Measurements from ENCODE around the gene STK11.

Gene STK11

GRCh38 chr19:1250437-1251260 lies 45.1 kb downstream of the STK11 start:
- ChIA-PET POLR2A (ENCODE audit: low non-redundant PET) (interaction anchor here (0.6 to 1.2 kb wide), 2 partner anchors 18 kb away, joined by 3 to 4 read pairs; partner anchors contain the start of gene CIRBP), CTCF (no interaction called here)
- TF ChIP-seq, protein P1, sequence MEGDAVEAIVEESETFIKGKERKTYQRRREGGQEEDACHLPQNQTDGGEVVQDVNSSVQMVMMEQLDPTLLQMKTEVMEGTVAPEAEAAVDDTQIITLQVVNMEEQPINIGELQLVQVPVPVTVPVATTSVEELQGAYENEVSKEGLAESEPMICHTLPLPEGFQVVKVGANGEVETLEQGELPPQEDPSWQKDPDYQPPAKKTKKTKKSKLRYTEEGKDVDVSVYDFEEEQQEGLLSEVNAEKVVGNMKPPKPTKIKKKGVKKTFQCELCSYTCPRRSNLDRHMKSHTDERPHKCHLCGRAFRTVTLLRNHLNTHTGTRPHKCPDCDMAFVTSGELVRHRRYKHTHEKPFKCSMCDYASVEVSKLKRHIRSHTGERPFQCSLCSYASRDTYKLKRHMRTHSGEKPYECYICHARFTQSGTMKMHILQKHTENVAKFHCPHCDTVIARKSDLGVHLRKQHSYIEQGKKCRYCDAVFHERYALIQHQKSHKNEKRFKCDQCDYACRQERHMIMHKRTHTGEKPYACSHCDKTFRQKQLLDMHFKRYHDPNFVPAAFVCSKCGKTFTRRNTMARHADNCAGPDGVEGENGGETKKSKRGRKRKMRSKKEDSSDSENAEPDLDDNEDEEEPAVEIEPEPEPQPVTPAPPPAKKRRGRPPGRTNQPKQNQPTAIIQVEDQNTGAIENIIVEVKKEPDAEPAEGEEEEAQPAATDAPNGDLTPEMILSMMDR (conservative IDR thresholded peaks at IDR 0.05; ENCODE audit: low read depth), result no peak
- peak overlapping the region; percentile 100 for H3K27ac ChIP-seq
- DNase-seq (ENCODE audit: low spot score), result no peak

DNA sequence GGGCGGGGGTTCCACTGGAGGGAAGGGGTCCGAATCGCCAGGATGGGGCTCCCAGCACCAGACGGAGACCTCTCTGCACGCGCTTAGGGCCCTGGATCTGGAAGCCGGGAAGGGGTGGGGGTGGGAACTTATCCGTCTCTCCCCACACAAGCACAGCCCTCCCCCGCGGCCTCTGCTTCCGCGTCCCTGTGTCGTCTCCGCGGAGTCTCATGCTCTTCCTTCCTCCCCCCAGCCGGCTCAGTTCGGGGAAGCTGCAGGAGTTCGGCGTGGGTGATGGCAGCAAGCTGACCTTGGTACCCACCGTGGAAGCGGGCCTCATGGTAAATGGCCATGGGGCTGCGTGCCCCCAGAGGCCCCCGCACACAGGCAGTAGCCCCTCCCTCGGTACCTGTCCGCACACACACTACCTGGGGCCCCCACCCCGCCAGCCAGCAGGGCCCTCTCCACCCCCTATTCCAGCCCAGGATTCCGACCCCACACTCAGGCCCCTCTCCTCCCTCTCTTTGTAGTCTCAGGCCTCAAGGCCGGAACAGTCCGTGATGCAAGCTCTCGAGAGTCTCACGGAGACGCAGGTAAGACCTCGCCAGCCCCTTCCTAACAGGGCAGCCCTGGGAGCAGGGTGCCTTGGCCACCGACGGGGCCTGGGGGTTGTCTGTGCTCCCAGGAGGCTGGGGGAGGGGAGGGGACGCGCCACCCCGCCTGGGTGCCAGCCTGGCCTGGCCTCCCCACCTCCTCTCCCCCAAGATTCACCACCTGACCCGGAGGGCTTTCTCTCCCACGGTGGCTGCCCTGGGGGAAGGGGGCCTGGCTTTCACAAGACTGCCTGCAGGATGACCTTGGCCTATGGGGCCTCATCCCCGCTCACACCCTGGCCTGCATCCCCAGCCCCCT lies 46.0 kb downstream of the STK11 start:
- peak overlapping the region; percentile 100 for H3K27ac ChIP-seq
- CTCF ChIA-PET, result no interaction called here
- DNase-seq (ENCODE audit: low spot score), result no peak
- POLR2A ChIA-PET (ENCODE audit: low non-redundant PET), result interaction anchor here (1.2 kb wide), 1 partner anchor 18 kb away, joined by 4 read pairs; the partner anchor contains the start of gene CIRBP
- TF ChIP-seq, protein P1 (conservative IDR thresholded peaks at IDR 0.05; ENCODE audit: low read depth), result no peak

DNA sequence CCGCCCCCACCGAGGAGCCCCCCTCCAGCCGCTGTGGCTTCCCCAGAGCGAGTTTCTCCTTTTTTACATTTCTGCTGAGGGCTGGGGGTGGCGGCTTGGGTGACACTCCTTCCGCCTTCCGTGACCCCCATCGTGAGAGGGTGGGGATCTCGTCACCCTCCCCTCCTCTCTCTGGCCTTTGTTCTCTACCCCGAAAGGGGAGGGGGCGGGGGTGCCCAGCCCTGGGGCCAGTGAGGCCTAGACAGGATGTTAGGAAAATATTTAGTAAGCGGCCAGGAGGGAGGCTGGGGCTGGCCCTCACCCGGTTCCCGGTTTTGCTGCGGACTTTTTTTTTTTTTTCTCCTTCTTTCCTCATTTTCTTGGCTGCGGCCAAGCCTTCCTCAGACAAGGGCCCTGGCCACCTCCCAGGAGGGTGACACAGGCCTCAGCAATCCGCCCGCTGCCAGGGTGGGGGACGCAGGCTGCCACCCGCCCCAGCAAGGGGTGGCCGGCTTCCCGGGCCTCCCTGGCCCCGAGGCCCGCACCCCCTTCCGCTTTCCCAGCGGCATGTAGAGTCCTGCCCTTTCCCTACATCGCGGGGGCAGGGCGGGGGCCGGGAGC lies 46.7 kb downstream of the STK11 start:
- TF ChIP-seq, protein P1 (conservative IDR thresholded peaks at IDR 0.05; ENCODE audit: low read depth), result no peak
- POLR2A ChIA-PET (ENCODE audit: low non-redundant PET), result interaction anchor here (0.6 to 1.4 kb wide), 6 partner anchors 10 to 497 kb away, joined by 3 to 14 read pairs (median 8); partner anchors contain the start of gene CIRBP
- CTCF ChIA-PET, result interaction anchor here (0.8 to 1.9 kb wide), 2 partner anchors 8 to 15 kb away, joined by 6 to 9 read pairs; no protein-coding TSS in a partner anchor
- peak overlapping the region; percentile 100 for H3K27ac ChIP-seq
- DNase-seq (ENCODE audit: low spot score), result peak; percentile 54

GRCh38 chr19:1252821-1253513 lies 47.4 kb downstream of the STK11 start:
- DNase-seq (ENCODE audit: low spot score), result peak; percentile 85
- TF ChIP-seq, protein P1 (conservative IDR thresholded peaks at IDR 0.05; ENCODE audit: low read depth), result no peak
- H3K27ac ChIP-seq, result peak overlapping the region; percentile 100
- ChIA-PET POLR2A (ENCODE audit: low non-redundant PET) (interaction anchor here (0.5 to 1.4 kb wide), 7 partner anchors 9 to 497 kb away, joined by 3 to 14 read pairs (median 7); partner anchors contain the start of gene CIRBP), CTCF (interaction anchor here (0.8 to 1.9 kb wide), 2 partner anchors 9 to 14 kb away, joined by 6 to 9 read pairs; no protein-coding TSS in a partner anchor)

DNA sequence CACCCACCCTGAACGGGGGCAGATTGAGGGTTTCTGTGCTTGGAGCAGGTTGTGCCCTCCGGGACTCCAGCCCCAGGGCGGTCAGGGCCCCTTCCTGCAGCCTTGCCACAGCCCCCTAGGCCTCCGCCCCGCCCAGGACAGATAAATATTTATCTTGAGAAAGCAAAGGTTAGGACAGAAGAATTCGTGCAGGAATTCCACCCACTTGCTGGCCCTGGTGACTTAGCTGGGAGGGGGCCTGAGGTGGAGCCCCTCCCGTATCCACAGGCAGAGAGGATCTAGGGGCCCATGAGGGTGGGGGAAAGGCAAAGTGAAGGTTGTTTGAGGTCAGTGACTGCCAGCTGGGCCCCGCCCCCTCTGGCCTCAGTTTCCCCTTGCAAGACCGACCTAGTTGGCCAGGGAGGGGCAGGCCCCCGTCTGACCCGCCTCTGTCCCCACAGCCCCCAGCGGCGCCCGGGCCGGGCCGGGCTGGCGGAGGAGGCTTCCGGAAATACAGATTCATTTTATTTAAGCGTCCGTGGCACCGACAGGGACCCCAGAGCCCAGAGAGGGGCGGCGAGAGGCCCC lies 48.0 kb downstream of the STK11 start:
- ChIA-PET CTCF (interaction anchor here (0.8 to 2.6 kb wide), 3 partner anchors 9 to 13 kb away, joined by 6 to 9 read pairs (median 9); no protein-coding TSS in a partner anchor), POLR2A (ENCODE audit: low non-redundant PET) (interaction anchor here (0.5 to 1.4 kb wide), 7 partner anchors 8 to 20 kb away, joined by 3 to 14 read pairs (median 7); partner anchors contain the start of gene CIRBP)
- TF ChIP-seq, protein P1 (conservative IDR thresholded peaks at IDR 0.05; ENCODE audit: low read depth), result no peak
- H3K27ac ChIP-seq, result peak overlapping the region; percentile 100
- DNase-seq (ENCODE audit: low spot score), result no peak

All from RWPE1 (cell line).